Chondrocyte (in vitro differentiated cells): ENCODE results near the gene PCNX2. TPM values are rescaled to one million over a fixed set of nuclear protein-coding genes. Genes with fewer than 3 reads are reported as not detected.

Source experiments
- DNase-seq: peaks from one replicate; pipeline ENCODE4 v3.0.0; 2021; ENCODE audit warnings: mixed read lengths, low spot score
- H3K27ac Mint-ChIP-seq: one replicate; pipeline ENCODE4 v1.8.0; 2021; ENCODE audit warnings: mild to moderate bottlenecking, moderate library complexity, mixed read lengths; ENCODE audit not compliant: unreplicated experiment
- H3K27me3 Mint-ChIP-seq: 2 replicates; pipeline ENCODE4 v1.8.0; 2021; ENCODE audit warnings: low read depth, mixed read lengths
- H3K36me3 Mint-ChIP-seq: 2 replicates; pipeline ENCODE4 v1.8.0; 2021; ENCODE audit warnings: low read depth, mixed read lengths
- H3K4me1 Mint-ChIP-seq: 2 replicates; pipeline ENCODE4 v1.8.0; 2021; ENCODE audit warnings: low read depth, mild to moderate bottlenecking, mixed read lengths
- H3K4me3 Mint-ChIP-seq: one replicate; pipeline ENCODE4 v1.8.0; 2021; ENCODE audit warnings: mild to moderate bottlenecking, moderate library complexity, mixed read lengths; ENCODE audit not compliant: unreplicated experiment
- H3K9me3 Mint-ChIP-seq: 2 replicates; pipeline ENCODE4 v1.8.0; 2021; ENCODE audit warnings: low read depth, mixed read lengths
- CTCF ChIP-seq: fragments of 200-600 bp; sonication (generic); IDR thresholded peaks from 2 replicates; pipeline ENCODE4 v1.5.0; 2021; ENCODE audit warnings: antibody characterized with exemption, mild to moderate bottlenecking, moderate library complexity
- total RNA-seq: library from RNA; stranded (reverse); gene quantifications from 3 replicates; pipeline ENCODE4 v1.2.1, GENCODE V29; 2021

Gene PCNX2
- total RNA-seq, 1 donor from 2014 or later: 9.5 TPM

GRCh38 chr1:233227930-233228465, 67.5 kb downstream of the PCNX2 start:
- Mint-ChIP-seq H3K9me3 (no peaks in the 10 kb centered on the region), H3K36me3 (peaks cover 5% of the 10 kb centered on the region), H3K4me3 (no peak overlapping the region), H3K4me1 (no peaks in the 10 kb centered on the region), H3K27me3 (no peaks in the 10 kb centered on the region), H3K27ac (no peak overlapping the region)
- no peak for DNase-seq
- no peak for TF ChIP-seq CTCF

GRCh38 chr1:233224311-233224710, 71.2 kb downstream of the PCNX2 start:
- Mint-ChIP-seq H3K27ac (no peak overlapping the region), H3K27me3 (no peaks in the 10 kb centered on the region), H3K4me1 (no peaks in the 10 kb centered on the region), H3K36me3 (peaks cover 10% of the 10 kb centered on the region), H3K4me3 (no peak overlapping the region), H3K9me3 (peaks cover 11% of the 10 kb centered on the region)
- DNase-seq: no peak
- TF ChIP-seq CTCF: no peak

- Mint-ChIP-seq H3K9me3 (peaks cover 15% of the 10 kb centered on the region), H3K27me3 (no peaks in the 10 kb centered on the region), H3K27ac (no peak overlapping the region), H3K4me1 (no peaks in the 10 kb centered on the region), H3K36me3 (peaks cover 13% of the 10 kb centered on the region), H3K4me3 (no peak overlapping the region)
- TF ChIP-seq CTCF: no peak
- no peak for DNase-seq
These were observed 77.7 kb downstream of the PCNX2 start for GRCh38 chr1:233217832-233218231.

- TF ChIP-seq CTCF: no peak
- no peak overlapping the region for H3K27ac Mint-ChIP-seq
These were observed 79.5 kb downstream of the PCNX2 start for GRCh38 chr1:233216009-233216408.

GRCh38 chr1:233215135-233215760, 80.3 kb downstream of the PCNX2 start:
- TF ChIP-seq CTCF: no peak
- Mint-ChIP-seq H3K27ac (no peak overlapping the region), H3K36me3 (peaks cover 9% of the 10 kb centered on the region), H3K27me3 (no peaks in the 10 kb centered on the region), H3K4me3 (no peak overlapping the region), H3K9me3 (peaks cover 10% of the 10 kb centered on the region), H3K4me1 (no peaks in the 10 kb centered on the region)
- DNase-seq: no peak

More at GRCh38 chr1:233216009-233216408, 79.5 kb downstream of the PCNX2 start:
- Mint-ChIP-seq H3K4me3 (no peak overlapping the region), H3K27me3 (no peaks in the 10 kb centered on the region), H3K36me3 (peaks cover 13% of the 10 kb centered on the region), H3K4me1 (no peaks in the 10 kb centered on the region), H3K9me3 (peaks cover 15% of the 10 kb centered on the region)
- DNase-seq: no peak
